Transverse colon (tissue), 4 donors: ENCODE measurements around the gene ZXDC.

Source experiments
- CTCF ChIP-seq, 5 experiments: fragments of 200-600 bp in 3 of 5; fragments of 450-650 bp in 2 of 5; sonication (generic) in 3 of 5; IDR thresholded peaks; 1 replicate in 2 of 5; 2 replicates in 3 of 5; pipeline ENCODE4 v1.5.1; 2016 to 2017; ENCODE audit warnings: antibody characterized with exemption in 5 of 5, inconsistent platforms in 3 of 5, mild to moderate bottlenecking in 2 of 5, moderate library complexity in 1 of 5
- EP300 ChIP-seq: sonication (generic); formaldehyde crosslinking; IDR thresholded peaks from one replicate; pipeline ENCODE4 v1.6.1; 2017; ENCODE audit warnings: antibody characterized with exemption, low read depth
- POLR2A ChIP-seq: fragments of 450-650 bp; IDR thresholded peaks from one replicate; pipeline ENCODE4 v1.6.1; 2016; ENCODE audit warnings: antibody characterized with exemption, mild to moderate bottlenecking, moderate library complexity
- POLR2AphosphoS5 ChIP-seq, 3 donors: sonication (generic); formaldehyde crosslinking; IDR thresholded peaks; one replicate each; pipeline ENCODE4 v1.6.1; 2016; ENCODE audit warnings: antibody characterized with exemption in 3 of 3

GRCh38 chr3:126461450-126462070, 14.1 kb downstream of the ZXDC start:
- TF ChIP-seq CTCF (IDR thresholded peaks at IDR 0.05) (no peak), POLR2AphosphoS5 (IDR thresholded peaks at IDR 0.05) (no peak), POLR2A (no peak), EP300 (no peak)
